Body of pancreas (tissue), 4 donors: Measurements from ENCODE around the gene UBE2E3.

Source experiments
- POLR2A ChIP-seq, 3 donors: fragments of 450-650 bp; IDR thresholded peaks; one replicate each; pipeline ENCODE4 v1.6.1; 2016; ENCODE audit warnings: antibody characterized with exemption in 3 of 3, mild to moderate bottlenecking in 2 of 3
- TF ChIP-seq, protein P1 (sequence below), 7 experiments: fragments of 450-650 bp in 4 of 7; fragments of 200-600 bp in 3 of 7; sonication (generic) in 3 of 7; IDR thresholded peaks; one replicate each; pipeline ENCODE4 v1.5.1; 2016 to 2019; ENCODE audit warnings: antibody characterized with exemption in 7 of 7

DNA sequence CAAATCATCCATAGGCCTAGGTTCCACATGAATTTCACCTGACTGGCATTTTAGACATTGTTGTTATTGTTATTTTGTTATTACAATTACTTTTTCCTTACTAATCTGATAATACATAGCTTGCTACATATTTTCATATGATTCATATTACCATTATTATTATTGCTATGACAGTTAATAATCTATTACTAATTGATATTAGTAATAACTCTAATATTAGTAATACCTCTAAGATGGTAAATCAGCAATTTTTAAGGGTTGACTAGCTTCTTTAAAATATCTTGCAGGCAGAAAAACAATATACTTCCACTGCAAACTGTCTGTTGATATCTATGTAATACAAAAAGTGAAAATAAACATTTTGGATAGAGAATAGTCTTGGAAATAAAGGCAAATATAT is 48.6 kb upstream of the UBE2E3 start:
- TF ChIP-seq, protein P1, sequence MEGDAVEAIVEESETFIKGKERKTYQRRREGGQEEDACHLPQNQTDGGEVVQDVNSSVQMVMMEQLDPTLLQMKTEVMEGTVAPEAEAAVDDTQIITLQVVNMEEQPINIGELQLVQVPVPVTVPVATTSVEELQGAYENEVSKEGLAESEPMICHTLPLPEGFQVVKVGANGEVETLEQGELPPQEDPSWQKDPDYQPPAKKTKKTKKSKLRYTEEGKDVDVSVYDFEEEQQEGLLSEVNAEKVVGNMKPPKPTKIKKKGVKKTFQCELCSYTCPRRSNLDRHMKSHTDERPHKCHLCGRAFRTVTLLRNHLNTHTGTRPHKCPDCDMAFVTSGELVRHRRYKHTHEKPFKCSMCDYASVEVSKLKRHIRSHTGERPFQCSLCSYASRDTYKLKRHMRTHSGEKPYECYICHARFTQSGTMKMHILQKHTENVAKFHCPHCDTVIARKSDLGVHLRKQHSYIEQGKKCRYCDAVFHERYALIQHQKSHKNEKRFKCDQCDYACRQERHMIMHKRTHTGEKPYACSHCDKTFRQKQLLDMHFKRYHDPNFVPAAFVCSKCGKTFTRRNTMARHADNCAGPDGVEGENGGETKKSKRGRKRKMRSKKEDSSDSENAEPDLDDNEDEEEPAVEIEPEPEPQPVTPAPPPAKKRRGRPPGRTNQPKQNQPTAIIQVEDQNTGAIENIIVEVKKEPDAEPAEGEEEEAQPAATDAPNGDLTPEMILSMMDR (IDR thresholded peaks at IDR 0.05), result no peak
- TF ChIP-seq POLR2A (IDR thresholded peaks at IDR 0.05), result no peak
